GM12878 (cell line): Measurements from ENCODE around the gene MMP11. TPM values are rescaled to one million over a fixed set of nuclear protein-coding genes. Genes with fewer than 3 reads are reported as not detected.

Experiments
- ATF2 ChIP-seq: IDR thresholded peaks from 2 replicates; pipeline ENCODE4 v1.6.1; 2012; ENCODE audit warnings: low read length, inconsistent platforms
- BMI1 ChIP-seq: fragments of 450-650 bp; IDR thresholded peaks from 2 replicates; pipeline ENCODE4 v1.6.1; 2016; ENCODE audit warnings: mild to moderate bottlenecking, moderate library complexity, borderline replicate concordance
- CEBPZ ChIP-seq: fragments of 150-350 bp; IDR thresholded peaks from 2 replicates; pipeline ENCODE4 v1.6.1; 2016; ENCODE audit warnings: low read depth, low read length
- CHD1 ChIP-seq: IDR thresholded peaks from 2 replicates; pipeline ENCODE4 v1.6.1; 2012; ENCODE audit warnings: low read depth, low read length, improper control_type of control experiment
- MTA2 ChIP-seq: fragments of 450-650 bp; IDR thresholded peaks from 2 replicates; pipeline ENCODE4 v1.6.1; 2016; ENCODE audit warnings: low read depth, mild to moderate bottlenecking, moderate library complexity
- NR2C1 ChIP-seq: fragments of 450-650 bp; IDR thresholded peaks from 2 replicates; pipeline ENCODE4 v1.6.1; 2017; ENCODE audit warnings: antibody characterized with exemption, mild to moderate bottlenecking, moderate library complexity
- POLR2AphosphoS2 ChIP-seq: IDR thresholded peaks from 2 replicates; pipeline ENCODE4 v1.6.1; 2011; ENCODE audit warnings: low read depth, mild to moderate bottlenecking, low read length, improper control_type of control experiment, moderate library complexity
- POLR2AphosphoS5 ChIP-seq: IDR thresholded peaks from 2 replicates; pipeline ENCODE4 v1.6.1; 2011; ENCODE audit warnings: mild to moderate bottlenecking, low read length, inconsistent platforms
- PRDM15 ChIP-seq: fragments of 450-650 bp; formaldehyde crosslinking; IDR thresholded peaks from 2 replicates; pipeline ENCODE4 v1.4.0; 2020; ENCODE audit warnings: mild to moderate bottlenecking, moderate library complexity
- SREBF1 ChIP-seq: IDR thresholded peaks from 2 replicates; pipeline ENCODE4 v1.6.1; 2012; ENCODE audit warnings: mild to moderate bottlenecking, low read length
- SREBF2 ChIP-seq: IDR thresholded peaks from 2 replicates; pipeline ENCODE4 v1.6.1; 2012; ENCODE audit warnings: mild to moderate bottlenecking, low read length
- SUPT20H ChIP-seq: IDR thresholded peaks from 2 replicates; pipeline ENCODE4 v1.6.1; 2011; ENCODE audit warnings: low read depth, mild to moderate bottlenecking, low read length, moderate library complexity, borderline replicate concordance; ENCODE audit not compliant: control insufficient read depth
- TBL1XR1 ChIP-seq: IDR thresholded peaks from 2 replicates; pipeline ENCODE4 v1.6.1; 2012; ENCODE audit warnings: low read depth, low read length, improper control_type of control experiment
- ZNF622 ChIP-seq: fragments of 450-650 bp; IDR thresholded peaks from 2 replicates; pipeline ENCODE4 v1.6.1; 2017; ENCODE audit warnings: mild to moderate bottlenecking, inconsistent platforms
- polyA plus RNA-seq, 11 experiments: library from polyadenylated mRNA; depleted of rRNA in 4 of 11; unstranded in 6 of 11; stranded (reverse) in 5 of 11; fragments of >200 nt; fragmentation: Nextera tagmentation in 4 of 11; fragmentation: Illumina TruSeq in 1 of 11; extraction: Ambion mirVana in 4 of 11; extraction: Trizol in 1 of 11; gene quantifications; 1 replicate in 1 of 11; 2 replicates in 10 of 11; pipeline versions ENCODE4 v1.2.1 to v1.2.3, GENCODE V29; 2011 to 2016; ENCODE audit warnings: inconsistent platforms in 2 of 11, missing spikeins in 2 of 11, low read depth in 1 of 11
- total RNA-seq, 4 experiments: library from RNA; depleted of rRNA in 3 of 4; stranded (reverse); fragments of >200 nt in 3 of 4; fragmentation: Illumina TruSeq in 1 of 4; extraction: Trizol in 1 of 4; gene quantifications; 2 replicates each; pipeline versions ENCODE4 v1.2.1 to v1.2.3, GENCODE V29; 2013 to 2021
- TF ChIP-seq, protein P1 (sequence below): fragments of 450-650 bp; formaldehyde crosslinking; IDR thresholded peaks from 2 replicates; pipeline ENCODE4 v1.4.0; 2022; ENCODE audit warnings: mild to moderate bottlenecking, moderate library complexity

The MMP11 gene
- total and polyA plus RNA-seq, 10 of the 15 experiments (the other 5 are each of a cell fraction or from before 2014, with no cell fraction given) = 0.03 to 1.1 (median 0.31) TPM; not detected in 2

DNA sequence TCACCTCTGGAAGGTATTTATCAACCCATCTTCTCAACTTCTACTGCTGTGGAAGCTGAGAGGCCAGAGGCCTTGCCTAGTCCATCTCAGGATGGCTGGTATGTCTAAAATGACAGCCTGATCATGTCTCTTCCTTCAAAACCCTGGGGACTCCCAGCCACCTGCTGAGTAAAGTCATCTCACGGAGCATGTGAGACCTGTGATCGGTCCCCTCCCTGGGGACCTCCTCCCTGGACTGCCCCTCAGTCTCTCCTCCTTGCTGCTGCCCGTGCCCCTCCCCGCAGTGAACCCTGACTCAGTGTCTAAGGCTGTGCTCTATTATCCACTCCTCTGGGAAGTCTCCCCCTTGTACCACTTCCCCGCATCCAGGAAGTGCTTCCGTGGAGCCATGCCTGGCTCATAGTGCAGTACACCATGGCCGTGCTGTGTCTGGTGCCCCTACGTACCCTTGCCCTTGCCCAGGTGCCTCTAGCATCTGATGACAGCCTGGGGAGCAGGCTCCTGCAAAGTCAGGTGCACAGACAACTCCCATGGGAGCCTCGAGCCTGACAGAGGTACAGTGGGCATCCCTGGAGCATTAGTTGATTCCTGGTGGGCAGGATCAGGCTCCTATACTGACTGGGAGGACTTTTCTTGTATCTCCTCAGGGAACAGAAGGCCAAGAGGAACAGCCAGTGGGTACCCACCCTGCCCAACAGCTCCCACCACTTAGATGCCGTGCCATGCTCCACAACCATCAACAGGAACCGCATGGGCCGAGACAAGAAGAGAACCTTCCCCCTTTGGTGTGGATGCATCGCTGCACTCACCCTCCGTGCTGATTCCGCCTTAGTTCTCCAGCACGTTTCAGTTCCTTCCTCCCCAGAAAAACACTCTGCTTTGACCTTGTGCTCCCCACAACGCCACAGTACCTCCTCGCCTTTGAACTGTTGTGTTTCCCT lies 27.9 kb downstream of the MMP11 start (continued):
- no peak; the same call in 1 of the 2 replicates for TF ChIP-seq ATF2
- TF ChIP-seq NR2C1 = peak; percentile 40; the same call in 1 of the 2 replicates
- no peak for TF ChIP-seq POLR2AphosphoS2
- TF ChIP-seq SREBF1 = no peak
- TF ChIP-seq, protein P1, sequence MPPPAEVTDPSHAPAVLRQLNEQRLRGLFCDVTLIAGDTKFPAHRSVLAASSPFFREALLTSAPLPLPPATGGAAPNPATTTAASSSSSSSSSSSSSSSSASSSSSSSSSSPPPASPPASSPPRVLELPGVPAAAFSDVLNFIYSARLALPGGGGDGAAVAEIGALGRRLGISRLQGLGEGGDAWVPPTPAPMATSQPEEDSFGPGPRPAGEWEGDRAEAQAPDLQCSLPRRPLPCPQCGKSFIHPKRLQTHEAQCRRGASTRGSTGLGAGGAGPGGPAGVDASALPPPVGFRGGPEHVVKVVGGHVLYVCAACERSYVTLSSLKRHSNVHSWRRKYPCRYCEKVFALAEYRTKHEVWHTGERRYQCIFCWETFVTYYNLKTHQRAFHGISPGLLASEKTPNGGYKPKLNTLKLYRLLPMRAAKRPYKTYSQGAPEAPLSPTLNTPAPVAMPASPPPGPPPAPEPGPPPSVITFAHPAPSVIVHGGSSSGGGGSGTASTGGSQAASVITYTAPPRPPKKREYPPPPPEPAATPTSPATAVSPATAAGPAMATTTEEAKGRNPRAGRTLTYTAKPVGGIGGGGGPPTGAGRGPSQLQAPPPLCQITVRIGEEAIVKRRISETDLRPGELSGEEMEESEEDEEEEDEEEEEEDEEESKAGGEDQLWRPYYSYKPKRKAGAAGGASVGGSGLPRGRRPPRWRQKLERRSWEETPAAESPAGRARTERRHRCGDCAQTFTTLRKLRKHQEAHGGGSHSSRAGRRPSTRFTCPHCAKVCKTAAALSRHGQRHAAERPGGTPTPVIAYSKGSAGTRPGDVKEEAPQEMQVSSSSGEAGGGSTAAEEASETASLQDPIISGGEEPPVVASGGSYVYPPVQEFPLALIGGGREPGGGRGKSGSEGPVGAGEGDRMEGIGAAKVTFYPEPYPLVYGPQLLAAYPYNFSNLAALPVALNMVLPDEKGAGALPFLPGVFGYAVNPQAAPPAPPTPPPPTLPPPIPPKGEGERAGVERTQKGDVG (CRISPR knock-in tag) = no peak
- TF ChIP-seq CEBPZ = no peak
- TF ChIP-seq CHD1 = no peak
- TF ChIP-seq BMI1 = no peak
- TF ChIP-seq POLR2AphosphoS5 = peak; percentile 37
- TF ChIP-seq ZNF622 = no peak
- peak; percentile 16; the same call in 1 of the 2 replicates for TF ChIP-seq MTA2
- no peak for TF ChIP-seq TBL1XR1
- no peak for TF ChIP-seq SUPT20H
- no peak for TF ChIP-seq SREBF2
- TF ChIP-seq PRDM15 (CRISPR knock-in tag) = no peak
